HUES6 (cell line): ENCODE data around the gene UQCRH.
"Not testable (repeated sequence)": the region's sequence is repeated elsewhere in the genome, so short reads cannot be mapped to it uniquely, and the experiment has no call there.

Experiments
- H3K27ac ChIP-seq: 2 replicates; pipeline ENCODE4 v1.7.0; 2013; ENCODE audit warnings: low read depth, mild to moderate bottlenecking, low read length, inconsistent platforms
- H3K27me3 ChIP-seq: 2 replicates; pipeline ENCODE4 v1.6.1; 2013; ENCODE audit warnings: low read length; ENCODE audit not compliant: control insufficient read depth, insufficient read depth
- H3K36me3 ChIP-seq: 2 replicates; pipeline ENCODE4 v1.6.1; 2013; ENCODE audit warnings: low read length; ENCODE audit not compliant: control insufficient read depth, insufficient read depth
- H3K4me1 ChIP-seq: 2 replicates; pipeline ENCODE4 v1.6.1; 2013; ENCODE audit warnings: low read length; ENCODE audit not compliant: control insufficient read depth, insufficient read depth
- H3K4me3 ChIP-seq: 2 replicates; pipeline ENCODE4 v1.5.1; 2013; ENCODE audit warnings: low read depth, low read length
- H3K9ac ChIP-seq: one replicate; pipeline ENCODE4 v1.6.1; 2013; ENCODE audit warnings: mild to moderate bottlenecking, low read length
- H3K9me3 ChIP-seq: 2 replicates; pipeline ENCODE4 v1.6.1; 2013; ENCODE audit warnings: low read depth, low read length; ENCODE audit not compliant: control insufficient read depth, insufficient read depth

The UQCRH gene

DNA sequence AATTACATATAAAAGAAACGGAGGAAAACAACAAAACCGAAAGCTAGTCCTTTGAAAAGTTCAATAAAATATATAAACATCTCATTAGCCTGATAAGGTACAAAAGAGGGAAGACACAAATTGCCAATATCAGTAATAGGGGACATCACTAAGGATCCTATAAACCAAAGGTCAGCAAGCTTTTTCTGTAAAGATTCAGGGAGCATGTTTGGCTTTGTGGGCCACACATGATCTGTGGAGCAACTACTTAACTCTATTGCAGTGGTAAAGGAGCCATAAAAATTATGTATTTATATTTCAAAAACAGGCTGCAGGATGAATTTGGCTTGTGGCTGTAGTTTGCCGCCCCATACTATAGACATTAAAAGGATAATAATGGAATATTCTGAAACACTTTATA lies 31.6 kb downstream of the UQCRH start:
- H3K27ac ChIP-seq, result no peak overlapping the region
- no peak overlapping the region for H3K9ac ChIP-seq
- no peak overlapping the region for H3K4me3 ChIP-seq
- peaks cover 17% of the 10 kb centered on the region; the same call in 1 of the 2 replicates for H3K4me1 ChIP-seq
- H3K9me3 ChIP-seq, result no peaks in the 10 kb centered on the region
- H3K36me3 ChIP-seq, result no peaks in the 10 kb centered on the region
- no peaks in the 10 kb centered on the region for H3K27me3 ChIP-seq

DNA sequence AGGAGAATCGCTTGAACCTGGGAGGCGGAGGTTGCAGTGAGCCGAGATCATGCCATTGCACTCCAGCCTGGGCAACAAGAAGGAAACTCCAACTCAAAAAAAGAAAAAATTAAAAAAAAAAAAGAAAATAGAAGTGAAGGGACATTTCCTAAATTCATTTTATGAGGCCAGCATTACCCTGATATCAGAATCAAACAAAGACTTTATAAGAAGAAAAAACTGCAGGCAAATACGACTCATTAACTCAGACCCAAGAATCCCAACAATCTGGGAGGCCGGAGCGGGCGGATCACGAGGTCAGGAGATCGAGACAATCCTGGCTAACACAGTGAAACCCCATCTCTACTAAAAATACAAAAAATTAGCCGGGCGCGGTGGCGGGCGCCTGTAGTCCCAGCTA lies 33.9 kb downstream of the UQCRH start:
- not testable (repeated sequence) for H3K9me3 ChIP-seq, H3K4me3 ChIP-seq, H3K27me3 ChIP-seq, H3K27ac ChIP-seq, H3K36me3 ChIP-seq, H3K9ac ChIP-seq
- H3K4me1 ChIP-seq, result peaks cover 15% of the 10 kb centered on the region; the same call in 1 of the 2 replicates

DNA sequence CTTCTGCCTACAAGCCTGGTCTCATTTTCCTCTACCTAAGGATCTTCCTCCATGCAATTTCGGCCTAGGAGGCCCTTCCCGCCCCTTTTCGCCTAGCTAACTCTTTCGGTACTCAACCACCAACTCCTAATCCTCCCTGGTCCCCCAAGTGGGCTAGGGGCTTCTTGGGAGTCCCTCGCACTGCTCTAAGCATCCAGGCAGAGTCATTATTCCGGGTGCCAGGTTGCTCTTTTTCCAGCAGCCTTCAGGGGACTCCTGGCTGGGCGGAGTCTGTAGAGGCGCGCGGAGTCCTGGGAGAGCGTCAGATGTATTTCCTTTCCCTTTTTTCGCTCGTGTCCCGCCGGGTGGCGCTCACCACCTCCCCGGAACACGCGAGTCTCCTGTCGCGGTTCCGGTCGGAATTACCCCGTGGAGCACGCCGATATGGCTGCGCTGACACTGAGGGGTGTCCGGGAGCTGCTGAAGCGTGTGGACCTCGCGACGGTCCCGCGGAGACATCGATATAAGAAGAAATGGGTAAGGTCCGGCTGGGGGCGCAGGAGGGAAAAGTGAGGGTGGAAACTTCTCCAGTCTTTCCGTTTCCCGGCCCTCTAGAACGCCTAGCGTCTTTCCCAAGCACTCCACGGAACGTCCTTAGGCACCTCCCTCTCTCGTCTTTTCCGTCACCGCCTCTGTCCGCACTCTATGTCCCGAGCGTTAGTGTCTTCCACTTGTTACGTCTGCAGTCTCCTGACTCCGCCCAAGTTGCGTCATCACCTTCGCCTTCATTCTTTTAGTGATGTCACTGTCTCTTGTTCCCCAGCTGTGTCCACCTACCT lies 37.1 kb downstream of the UQCRH start, which contains the start of gene NSUN4:
TSS of gene NSUN4 (plus strand) at position 404 of the 818 bp plus-strand sequence. CDS start at position 424, 20 bp downstream.
- Histone ChIP-seq H3K9me3 (no peaks in the 10 kb centered on the region), H3K4me3 (peak within 1 kb of the TSS; percentile 94), H3K4me1 (peaks cover 12% of the 10 kb centered on the region; the same call in 1 of the 2 replicates), H3K9ac (peak within 1 kb of the TSS; percentile 99), H3K36me3 (peaks cover 25% of the 10 kb centered on the region), H3K27me3 (no peaks in the 10 kb centered on the region), H3K27ac (peak within 1 kb of the TSS; percentile 83)

DNA sequence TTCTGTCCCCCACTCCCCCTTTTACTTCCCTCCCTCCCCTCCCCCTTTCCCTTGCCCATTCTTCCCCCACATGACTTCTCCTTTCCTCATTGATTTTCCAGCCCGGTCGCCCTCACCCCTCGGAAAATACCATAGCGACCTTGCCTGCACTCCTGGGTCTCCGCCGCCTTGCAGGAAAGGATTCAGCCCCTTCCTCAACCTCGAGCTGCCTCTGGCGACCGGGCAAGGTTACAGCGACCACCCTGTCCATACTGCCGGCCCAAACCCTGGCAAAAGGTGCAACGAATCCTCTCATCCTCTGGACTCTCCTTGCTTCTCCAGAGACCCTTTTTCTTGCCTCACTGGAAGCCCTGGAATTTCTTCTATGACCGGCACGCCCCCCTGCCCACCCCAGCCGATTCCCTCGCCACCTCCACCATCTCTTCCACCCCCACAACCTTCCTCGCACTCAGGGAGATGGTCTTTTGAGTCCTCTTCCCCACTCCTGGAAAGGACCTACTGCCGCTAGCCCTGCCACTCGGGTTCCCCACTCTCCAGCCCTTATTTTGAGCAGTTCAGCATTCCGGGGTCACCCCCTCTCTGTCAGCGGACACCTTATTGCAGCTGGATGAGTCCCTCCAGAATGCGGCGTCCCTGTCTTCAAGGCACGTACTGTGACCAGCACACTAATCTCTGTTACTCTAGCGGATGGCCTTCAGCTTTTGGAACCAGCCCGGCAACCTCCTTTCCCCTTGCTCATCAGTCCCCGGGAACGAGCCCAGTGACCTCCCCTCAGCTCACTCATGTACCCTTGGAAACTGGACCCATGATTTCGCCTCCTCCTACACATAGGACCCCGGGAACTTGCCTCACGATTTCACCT lies 38.0 kb downstream of the UQCRH start:
- Histone ChIP-seq H3K36me3 (peaks cover 26% of the 10 kb centered on the region), H3K9ac (peak overlapping the region; percentile 99), H3K27me3 (no peaks in the 10 kb centered on the region), H3K9me3 (no peaks in the 10 kb centered on the region), H3K27ac (peak overlapping the region; percentile 41; the same call in 1 of the 2 replicates), H3K4me3 (peak overlapping the region; percentile 94), H3K4me1 (peaks cover 12% of the 10 kb centered on the region; the same call in 1 of the 2 replicates)

DNA sequence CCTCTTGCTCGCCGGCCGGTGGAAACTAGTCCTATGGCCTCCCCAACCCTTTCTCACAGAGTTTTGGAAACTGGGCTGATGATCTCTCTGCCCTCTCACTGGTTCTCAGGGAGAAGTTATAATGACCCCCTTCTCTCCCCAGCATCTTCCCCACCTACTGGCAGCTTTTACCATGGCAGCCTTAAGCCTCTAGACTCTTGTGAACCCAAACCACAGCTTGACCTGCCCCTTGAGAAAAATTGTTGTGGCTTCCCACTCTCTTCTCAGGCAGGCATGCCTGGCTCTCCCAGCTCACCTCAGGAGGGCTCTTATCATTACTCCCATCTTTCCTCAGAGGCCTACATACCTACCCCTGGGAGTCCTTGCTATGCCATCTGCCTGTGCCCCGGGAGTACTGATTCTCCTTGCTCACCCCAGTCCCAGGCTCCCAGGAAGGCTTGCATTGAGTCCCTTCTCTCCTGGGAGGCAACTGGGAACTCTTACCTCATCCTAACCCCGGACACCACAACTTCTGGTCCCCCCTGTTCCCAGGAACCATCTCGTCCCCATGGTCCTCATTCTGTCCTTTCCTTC lies 38.7 kb downstream of the UQCRH start:
- H3K27ac ChIP-seq, result no peak overlapping the region
- peaks cover 12% of the 10 kb centered on the region; the same call in 1 of the 2 replicates for H3K4me1 ChIP-seq
- H3K4me3 ChIP-seq, result peak overlapping the region; percentile 94; the same call in 1 of the 2 replicates
- peaks cover 33% of the 10 kb centered on the region for H3K36me3 ChIP-seq
- peak overlapping the region; percentile 40 for H3K9ac ChIP-seq
- H3K27me3 ChIP-seq, result no peaks in the 10 kb centered on the region
- no peaks in the 10 kb centered on the region for H3K9me3 ChIP-seq

DNA sequence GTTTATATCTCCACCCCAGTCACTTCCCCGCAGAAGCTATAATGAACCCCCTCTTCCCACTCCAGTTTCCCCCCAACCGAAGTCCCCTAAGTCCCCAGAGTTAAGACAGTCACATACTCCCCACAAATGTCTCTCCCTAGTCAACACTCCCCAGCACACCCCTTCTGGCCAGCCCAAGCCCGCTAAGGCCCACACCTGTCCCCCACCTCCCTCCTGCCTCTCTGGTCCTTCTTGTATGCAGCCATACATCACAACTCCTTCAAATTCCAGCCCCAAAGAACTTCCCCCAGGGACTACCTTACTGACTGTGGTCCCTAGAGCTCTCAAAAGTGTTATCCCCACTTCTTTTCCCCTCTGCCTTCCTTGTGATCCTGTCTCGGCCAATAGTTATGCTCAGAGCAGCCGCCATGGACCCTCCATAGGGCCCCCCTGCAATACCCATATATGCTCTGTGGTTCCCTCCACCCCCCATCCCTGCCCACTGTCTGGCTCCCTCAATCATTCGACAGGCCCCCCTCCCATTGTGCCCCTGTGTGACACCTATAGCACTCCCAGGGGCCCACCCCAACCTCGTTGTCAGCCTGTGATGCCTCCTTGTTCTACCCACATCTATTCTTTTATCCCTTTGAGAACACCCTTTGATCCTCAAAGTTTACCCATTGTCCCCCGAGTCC lies 39.3 kb downstream of the UQCRH start:
- H3K27me3 ChIP-seq, result no peaks in the 10 kb centered on the region
- peaks cover 38% of the 10 kb centered on the region for H3K36me3 ChIP-seq
- H3K9me3 ChIP-seq, result no peaks in the 10 kb centered on the region
- peaks cover 12% of the 10 kb centered on the region; the same call in 1 of the 2 replicates for H3K4me1 ChIP-seq
- H3K4me3 ChIP-seq, result no peak overlapping the region
- H3K9ac ChIP-seq, result no peak overlapping the region
- no peak overlapping the region for H3K27ac ChIP-seq

DNA sequence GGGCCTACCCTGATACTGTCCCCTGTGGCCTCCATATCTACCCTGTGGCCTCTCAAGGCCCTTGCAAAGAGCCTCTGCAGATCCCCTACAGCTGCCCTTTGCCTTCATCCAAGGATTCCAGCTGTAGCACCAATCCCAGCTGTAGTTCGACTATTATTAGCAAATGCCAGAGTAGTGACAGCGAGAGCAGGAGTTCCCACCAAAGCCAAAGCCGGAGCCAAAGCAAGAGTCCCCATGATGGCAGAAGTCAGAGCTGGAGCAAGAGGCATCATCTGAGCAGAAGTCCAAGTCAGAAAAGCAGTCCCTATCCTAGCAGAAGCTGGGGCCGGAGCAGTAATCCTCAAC lies 39.8 kb downstream of the UQCRH start:
- Histone ChIP-seq H3K36me3 (peaks cover 38% of the 10 kb centered on the region), H3K27ac (no peak overlapping the region)

DNA sequence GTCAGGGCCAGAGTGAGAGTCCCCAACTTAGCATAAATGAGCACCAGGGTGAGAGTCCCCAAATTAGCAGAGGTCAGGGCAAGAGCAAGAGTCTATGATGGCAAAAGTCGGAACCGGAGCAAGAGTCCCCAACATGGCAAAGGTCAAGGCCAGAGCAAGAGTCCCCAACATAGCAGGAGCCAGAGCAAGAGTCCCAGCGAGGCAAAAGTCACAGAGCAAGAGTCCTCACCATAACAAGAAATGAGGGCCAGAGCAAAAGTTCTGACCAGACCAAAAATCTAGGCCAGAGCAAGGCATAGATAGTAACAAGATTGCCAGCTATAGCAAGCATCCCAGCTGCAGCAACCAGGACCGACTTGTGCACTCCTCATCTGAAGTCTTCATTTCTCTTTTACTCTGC lies 40.2 kb downstream of the UQCRH start:
- Histone ChIP-seq H3K4me3 (no peak overlapping the region), H3K27me3 (no peaks in the 10 kb centered on the region), H3K9ac (no peak overlapping the region), H3K36me3 (peaks cover 40% of the 10 kb centered on the region), H3K4me1 (peaks cover 12% of the 10 kb centered on the region; the same call in 1 of the 2 replicates), H3K27ac (no peak overlapping the region), H3K9me3 (no peaks in the 10 kb centered on the region)

More for the DNA sequence above, 39.8 kb downstream of the UQCRH start:
- Histone ChIP-seq H3K27me3 (no peaks in the 10 kb centered on the region), H3K4me3 (no peak overlapping the region), H3K9ac (no peak overlapping the region), H3K4me1 (peaks cover 12% of the 10 kb centered on the region; the same call in 1 of the 2 replicates), H3K9me3 (no peaks in the 10 kb centered on the region)

DNA sequence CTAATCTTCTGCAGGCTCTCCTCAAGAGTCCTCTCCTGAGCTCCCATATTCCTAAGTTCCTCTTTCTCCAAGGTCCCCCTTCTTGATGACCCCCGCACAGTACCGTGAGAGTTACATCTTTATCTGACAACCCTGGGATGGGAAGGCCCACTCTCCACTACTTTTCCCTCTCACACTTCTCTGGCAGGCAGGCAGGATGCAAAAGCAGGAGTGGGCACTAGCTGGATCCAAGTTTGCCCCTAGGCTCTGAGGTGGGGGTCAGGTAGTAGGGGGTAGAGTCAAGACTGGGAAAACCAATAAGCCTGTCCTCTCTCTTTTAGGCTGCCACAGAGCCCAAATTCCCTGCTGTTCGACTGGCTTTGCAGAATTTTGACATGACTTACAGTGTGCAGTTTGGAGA lies 41.0 kb downstream of the UQCRH start:
- H3K36me3 ChIP-seq, result peaks cover 45% of the 10 kb centered on the region
- no peak overlapping the region for H3K4me3 ChIP-seq
- no peaks in the 10 kb centered on the region for H3K27me3 ChIP-seq
- H3K4me1 ChIP-seq, result peaks cover 10% of the 10 kb centered on the region; the same call in 1 of the 2 replicates
- no peaks in the 10 kb centered on the region for H3K9me3 ChIP-seq
- H3K27ac ChIP-seq, result no peak overlapping the region
- no peak overlapping the region for H3K9ac ChIP-seq

DNA sequence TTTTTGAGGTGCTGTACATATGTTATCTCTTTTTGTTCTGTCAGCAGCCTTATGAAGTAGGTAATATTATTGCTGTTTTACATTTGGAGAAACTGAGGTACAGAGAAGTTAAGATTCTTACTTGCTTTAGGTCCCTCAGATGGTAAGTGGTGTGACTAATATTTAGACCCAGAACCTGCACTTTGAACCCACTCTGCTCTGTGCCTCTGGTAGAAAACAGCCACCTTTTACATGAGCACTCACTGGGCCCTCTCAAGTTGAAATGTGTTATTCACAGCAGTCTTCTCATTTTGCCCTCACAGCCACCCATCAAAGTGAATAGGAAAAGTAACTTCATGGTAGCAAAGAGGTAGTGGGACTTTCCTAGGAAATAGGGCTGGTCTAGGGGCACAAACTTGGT lies 41.8 kb downstream of the UQCRH start:
- H3K9me3 ChIP-seq, result no peaks in the 10 kb centered on the region
- no peak overlapping the region for H3K27ac ChIP-seq
- no peak overlapping the region for H3K9ac ChIP-seq
- H3K4me1 ChIP-seq, result peaks cover 7% of the 10 kb centered on the region; the same call in 1 of the 2 replicates
- H3K36me3 ChIP-seq, result peaks cover 53% of the 10 kb centered on the region
- no peak overlapping the region for H3K4me3 ChIP-seq
- H3K27me3 ChIP-seq, result no peaks in the 10 kb centered on the region
